Trophoblast cell (in vitro differentiated cells and primary cell): ENCODE data around the gene PRKD1.

ENCODE experiments used
- DNase-seq, 2 donors: peaks; one replicate each; pipeline ENCODE4 v3.0.0-alpha.2; 2016
- H2AFZ ChIP-seq: 2 replicates; pipeline ENCODE4 v1.6.1; 2013; ENCODE audit warnings: low read length, moderate library complexity, mild to moderate bottlenecking; ENCODE audit not compliant: insufficient read depth, poor library complexity
- H2AK5ac ChIP-seq: 2 replicates; pipeline ENCODE4 v1.6.1; 2013; ENCODE audit warnings: mild to moderate bottlenecking, low read length
- H2BK120ac ChIP-seq: 2 replicates; pipeline ENCODE4 v1.6.1; 2013; ENCODE audit warnings: low read length, mild to moderate bottlenecking, moderate library complexity; ENCODE audit not compliant: insufficient read depth, poor library complexity
- H2BK12ac ChIP-seq: 2 replicates; pipeline ENCODE4 v1.6.1; 2013; ENCODE audit warnings: mild to moderate bottlenecking, low read length, moderate library complexity
- H2BK5ac ChIP-seq: 2 replicates; pipeline ENCODE4 v1.6.1; 2013; ENCODE audit warnings: low read length, low read depth, moderate library complexity, mild to moderate bottlenecking; ENCODE audit not compliant: poor library complexity
- H3K14ac ChIP-seq: 2 replicates; pipeline ENCODE4 v1.6.1; 2013; ENCODE audit warnings: mild to moderate bottlenecking, low read length
- H3K18ac ChIP-seq: 2 replicates; pipeline ENCODE4 v1.6.1; 2013; ENCODE audit warnings: mild to moderate bottlenecking, low read length
- H3K23ac ChIP-seq: 2 replicates; pipeline ENCODE4 v1.6.1; 2013; ENCODE audit warnings: low read length
- H3K27ac ChIP-seq: 2 replicates; pipeline ENCODE4 v1.5.1; 2013; ENCODE audit warnings: low read depth, mild to moderate bottlenecking, inconsistent platforms, low read length, moderate library complexity
- H3K27me3 ChIP-seq: 2 replicates; pipeline ENCODE4 v1.6.1; 2013; ENCODE audit warnings: inconsistent platforms, mild to moderate bottlenecking, low read length, moderate library complexity; ENCODE audit not compliant: insufficient read depth
- H3K36me3 ChIP-seq, 2 experiments: 1 replicate in 1 of 2; 2 replicates in 1 of 2; pipeline ENCODE4 v1.6.1; 2013; ENCODE audit warnings: low read length in 2 of 2, mild to moderate bottlenecking in 2 of 2, moderate library complexity in 1 of 2; ENCODE audit not compliant: insufficient read depth in 2 of 2, control insufficient read depth in 1 of 2
- H3K4ac ChIP-seq: 2 replicates; pipeline ENCODE4 v1.6.1; 2013; ENCODE audit warnings: low read depth, mild to moderate bottlenecking, low read length, moderate library complexity
- H3K4me1 ChIP-seq, 2 experiments: 1 replicate in 1 of 2; 2 replicates in 1 of 2; pipeline ENCODE4 v1.6.1; 2013; ENCODE audit warnings: low read length in 2 of 2, mild to moderate bottlenecking in 2 of 2, moderate library complexity in 1 of 2; ENCODE audit not compliant: insufficient read depth in 2 of 2, control insufficient read depth in 1 of 2
- H3K4me2 ChIP-seq: 2 replicates; pipeline ENCODE4 v1.6.1; 2013; ENCODE audit warnings: inconsistent platforms, mild to moderate bottlenecking, low read length, moderate library complexity
- H3K4me3 ChIP-seq: 2 replicates; pipeline ENCODE4 v1.5.1; 2013; ENCODE audit warnings: mild to moderate bottlenecking, low read depth, low read length, inconsistent platforms
- H3K79me1 ChIP-seq: one replicate; pipeline ENCODE4 v1.6.1; 2013; ENCODE audit warnings: low read length
- H3K79me2 ChIP-seq: 2 replicates; pipeline ENCODE4 v1.6.1; 2013; ENCODE audit warnings: low read length, mild to moderate bottlenecking; ENCODE audit not compliant: control insufficient read depth, insufficient read depth, poor library complexity
- H3K9ac ChIP-seq: 2 replicates; pipeline ENCODE4 v1.6.1; 2013; ENCODE audit warnings: mild to moderate bottlenecking, low read length
- H3K9me3 ChIP-seq: 2 replicates; pipeline ENCODE4 v1.6.1; 2013; ENCODE audit warnings: low read depth, mild to moderate bottlenecking, control low read depth, inconsistent platforms, low read length; ENCODE audit not compliant: insufficient read depth
- H4K12ac ChIP-seq: 2 replicates; pipeline ENCODE4 v1.6.1; 2013; ENCODE audit warnings: low read depth, mild to moderate bottlenecking, low read length, moderate library complexity
- H4K8ac ChIP-seq: 2 replicates; pipeline ENCODE4 v1.6.1; 2013; ENCODE audit warnings: low read depth, mild to moderate bottlenecking, low read length, moderate library complexity
- H4K91ac ChIP-seq: one replicate; pipeline ENCODE4 v1.6.1; 2013; ENCODE audit warnings: low read depth, mild to moderate bottlenecking, low read length, moderate library complexity
- WGBS: extraction: QIAGEN DNeasy Blood & Tissue Kit; methylation state at CpG from one replicate; pipeline ENCODE4 v1.1.7; 2013; ENCODE audit warnings: missing lambda C conversion rate; ENCODE audit not compliant: insufficient read length, insufficient coverage; ENCODE audit errors: extremely low coverage; 5-methylcytosine and 5-hydroxymethylcytosine counted together

Gene PRKD1

DNA sequence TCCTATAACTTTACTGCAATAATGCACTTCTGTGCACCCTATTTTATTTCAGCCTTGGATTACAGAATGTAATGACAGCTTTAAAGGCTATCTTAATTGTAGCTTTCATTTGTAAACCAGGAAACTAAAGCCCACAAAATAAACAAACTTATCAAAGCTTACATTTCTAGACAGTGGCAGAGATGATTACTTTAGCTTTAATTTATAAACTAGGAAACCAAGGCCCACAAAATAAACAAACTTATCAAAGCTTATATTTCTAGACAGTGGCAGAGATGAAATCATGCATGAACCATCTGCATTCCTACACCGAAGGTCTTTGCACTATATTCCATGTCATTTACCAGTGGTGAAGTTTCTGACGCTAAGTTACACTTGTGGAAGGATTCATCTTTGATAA lies 74.4 kb downstream of the PRKD1 start:
- Histone ChIP-seq H3K79me1 (no peaks in the 10 kb centered on the region), H4K91ac (no peak overlapping the region), H3K27me3 (no peaks in the 10 kb centered on the region), H3K18ac (no peak overlapping the region), H3K23ac (no peak overlapping the region), H4K12ac (no peak overlapping the region), H3K36me3 (peaks cover 0 to 2% of the 10 kb centered on the region in 2 experiments), H3K9ac (no peak overlapping the region), H3K4ac (no peak overlapping the region), H2AFZ (no peak overlapping the region), H4K8ac (no peak overlapping the region), H3K79me2 (no peaks in the 10 kb centered on the region), H3K9me3 (peaks cover 2% of the 10 kb centered on the region), H2BK5ac (no peak overlapping the region), H3K4me2 (no peak overlapping the region), H2AK5ac (no peak overlapping the region), H2BK120ac (no peak overlapping the region), H3K4me3 (no peak overlapping the region), H3K27ac (no peak overlapping the region), H2BK12ac (no peak overlapping the region), H3K14ac (no peak overlapping the region), H3K4me1 (no peaks in the 10 kb centered on the region)
- DNase-seq, result no peak
- WGBS, result no CpG with 5 or more reads among the region's 2 CpGs

- Histone ChIP-seq H3K79me1 (no peaks in the 10 kb centered on the region), H2AK5ac (no peak overlapping the region), H2BK5ac (no peak overlapping the region), H3K14ac (no peak overlapping the region), H3K27ac (no peak overlapping the region), H4K91ac (no peak overlapping the region), H2BK12ac (no peak overlapping the region), H3K9ac (no peak overlapping the region), H3K4me2 (no peak overlapping the region), H3K4ac (no peak overlapping the region), H3K23ac (no peak overlapping the region), H3K36me3 (peaks cover 0 to 2% of the 10 kb centered on the region in 2 experiments), H2AFZ (no peak overlapping the region), H3K79me2 (no peaks in the 10 kb centered on the region), H3K4me3 (no peak overlapping the region), H4K8ac (no peak overlapping the region), H4K12ac (no peak overlapping the region), H3K18ac (no peak overlapping the region), H3K4me1 (no peaks in the 10 kb centered on the region), H3K27me3 (no peaks in the 10 kb centered on the region), H3K9me3 (peaks cover 2% of the 10 kb centered on the region), H2BK120ac (no peak overlapping the region)
- WGBS, result no CpG with 5 or more reads among the region's 3 CpGs
- no peak for DNase-seq
Observed at GRCh38 chr14:29851397-29851796, 76.2 kb downstream of the PRKD1 start.

- H2AFZ ChIP-seq, result no peak overlapping the region
- no peak overlapping the region for H3K23ac ChIP-seq
- H3K36me3 ChIP-seq, result no peaks in the 10 kb centered on the region
- H4K8ac ChIP-seq, result no peak overlapping the region
- no peak overlapping the region for H2BK5ac ChIP-seq
- no peaks in the 10 kb centered on the region for H3K4me1 ChIP-seq
- no peak for DNase-seq
- H3K18ac ChIP-seq, result no peak overlapping the region
- no peaks in the 10 kb centered on the region for H3K79me1 ChIP-seq
- H3K27me3 ChIP-seq, result no peaks in the 10 kb centered on the region
- no peak overlapping the region for H2BK120ac ChIP-seq
- H3K4ac ChIP-seq, result no peak overlapping the region
- no peak overlapping the region for H2BK12ac ChIP-seq
- H2AK5ac ChIP-seq, result no peak overlapping the region
- no peak overlapping the region for H3K14ac ChIP-seq
- H4K91ac ChIP-seq, result no peak overlapping the region
- no peak overlapping the region for H3K27ac ChIP-seq
- H3K4me3 ChIP-seq, result no peak overlapping the region
- H3K9me3 ChIP-seq, result no peaks in the 10 kb centered on the region
- no peaks in the 10 kb centered on the region for H3K79me2 ChIP-seq
- no peak overlapping the region for H4K12ac ChIP-seq
- no peak overlapping the region for H3K4me2 ChIP-seq
- H3K9ac ChIP-seq, result no peak overlapping the region
Observed at GRCh38 chr14:29847056-29847380, 80.6 kb downstream of the PRKD1 start.

GRCh38 chr14:29846339-29847055 lies 81.2 kb downstream of the PRKD1 start:
- Histone ChIP-seq H2BK120ac (no peak overlapping the region), H3K79me2 (no peaks in the 10 kb centered on the region), H3K27me3 (no peaks in the 10 kb centered on the region), H3K18ac (no peak overlapping the region), H2BK5ac (no peak overlapping the region), H2AK5ac (no peak overlapping the region), H3K4me2 (no peak overlapping the region), H2AFZ (peak overlapping the region; percentile 59), H4K12ac (no peak overlapping the region), H3K4me1 (no peaks in the 10 kb centered on the region), H4K91ac (no peak overlapping the region), H3K79me1 (no peaks in the 10 kb centered on the region), H3K4me3 (no peak overlapping the region), H3K14ac (no peak overlapping the region), H3K9ac (no peak overlapping the region), H4K8ac (no peak overlapping the region), H3K4ac (no peak overlapping the region), H3K9me3 (no peaks in the 10 kb centered on the region), H3K36me3 (no peaks in the 10 kb centered on the region), H2BK12ac (no peak overlapping the region), H3K23ac (no peak overlapping the region), H3K27ac (no peak overlapping the region)
- DNase-seq, result no peak
- WGBS, result no CpG with 5 or more reads among the region's 2 CpGs
